Measurements from ENCODE around the gene NCOA3.

DNA sequence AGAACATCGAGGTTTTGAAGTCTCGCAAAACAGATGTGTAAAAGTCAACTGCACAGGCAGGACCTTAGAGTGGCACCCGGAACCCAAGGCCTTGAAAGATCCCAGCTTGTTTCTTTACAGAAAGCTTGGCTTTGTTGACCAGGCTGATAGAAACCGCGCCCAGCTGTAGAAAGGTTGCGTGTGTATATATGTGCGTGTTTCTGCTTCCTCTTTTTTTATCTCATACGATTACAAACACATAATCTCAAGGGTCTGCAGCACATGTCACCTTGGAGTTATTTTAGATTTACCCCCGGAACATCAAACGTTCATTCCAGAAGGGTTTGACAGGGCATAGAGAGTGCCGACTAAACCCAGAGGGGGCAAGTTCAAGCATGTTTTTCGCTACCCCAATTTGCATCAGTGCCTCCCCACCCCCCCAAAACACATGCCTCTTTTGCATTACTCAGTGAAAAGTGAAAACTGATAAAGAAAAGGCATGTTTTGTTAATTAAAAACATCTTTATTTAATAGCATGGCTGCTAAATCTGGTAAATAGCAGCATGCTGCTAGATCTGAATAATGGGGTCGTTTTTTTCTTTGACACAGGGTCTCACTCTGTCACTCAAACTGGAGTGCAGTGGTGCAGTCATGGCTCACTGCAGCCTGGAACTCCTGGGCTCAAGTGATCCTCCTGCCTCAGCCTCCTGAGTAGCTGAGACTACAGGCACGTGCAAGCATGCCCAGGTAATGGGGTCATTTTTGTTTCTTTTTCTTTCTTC is 33.2 kb upstream of the NCOA3 start:
- TF ChIP-seq, protein P1, sequence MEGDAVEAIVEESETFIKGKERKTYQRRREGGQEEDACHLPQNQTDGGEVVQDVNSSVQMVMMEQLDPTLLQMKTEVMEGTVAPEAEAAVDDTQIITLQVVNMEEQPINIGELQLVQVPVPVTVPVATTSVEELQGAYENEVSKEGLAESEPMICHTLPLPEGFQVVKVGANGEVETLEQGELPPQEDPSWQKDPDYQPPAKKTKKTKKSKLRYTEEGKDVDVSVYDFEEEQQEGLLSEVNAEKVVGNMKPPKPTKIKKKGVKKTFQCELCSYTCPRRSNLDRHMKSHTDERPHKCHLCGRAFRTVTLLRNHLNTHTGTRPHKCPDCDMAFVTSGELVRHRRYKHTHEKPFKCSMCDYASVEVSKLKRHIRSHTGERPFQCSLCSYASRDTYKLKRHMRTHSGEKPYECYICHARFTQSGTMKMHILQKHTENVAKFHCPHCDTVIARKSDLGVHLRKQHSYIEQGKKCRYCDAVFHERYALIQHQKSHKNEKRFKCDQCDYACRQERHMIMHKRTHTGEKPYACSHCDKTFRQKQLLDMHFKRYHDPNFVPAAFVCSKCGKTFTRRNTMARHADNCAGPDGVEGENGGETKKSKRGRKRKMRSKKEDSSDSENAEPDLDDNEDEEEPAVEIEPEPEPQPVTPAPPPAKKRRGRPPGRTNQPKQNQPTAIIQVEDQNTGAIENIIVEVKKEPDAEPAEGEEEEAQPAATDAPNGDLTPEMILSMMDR (IDR thresholded peaks at IDR 0.05) = no peak
- no peak for TF ChIP-seq POLR2AphosphoS5 (IDR thresholded peaks at IDR 0.05)
